HG03378 (cell line): ENCODE measurements around the gene PPFIA3.
"Not testable (repeated sequence)": the region's sequence is repeated elsewhere in the genome, so short reads cannot be mapped to it uniquely, and the experiment has no call there.

Experiments
- ATAC-seq: cut with Tn5 transposase; IDR thresholded peaks from one replicate; pipeline ENCODE4 v1.9.1; 2021; ENCODE audit warnings: mild to moderate bottlenecking, moderate library complexity; ENCODE audit not compliant: unreplicated experiment

Gene PPFIA3

DNA sequence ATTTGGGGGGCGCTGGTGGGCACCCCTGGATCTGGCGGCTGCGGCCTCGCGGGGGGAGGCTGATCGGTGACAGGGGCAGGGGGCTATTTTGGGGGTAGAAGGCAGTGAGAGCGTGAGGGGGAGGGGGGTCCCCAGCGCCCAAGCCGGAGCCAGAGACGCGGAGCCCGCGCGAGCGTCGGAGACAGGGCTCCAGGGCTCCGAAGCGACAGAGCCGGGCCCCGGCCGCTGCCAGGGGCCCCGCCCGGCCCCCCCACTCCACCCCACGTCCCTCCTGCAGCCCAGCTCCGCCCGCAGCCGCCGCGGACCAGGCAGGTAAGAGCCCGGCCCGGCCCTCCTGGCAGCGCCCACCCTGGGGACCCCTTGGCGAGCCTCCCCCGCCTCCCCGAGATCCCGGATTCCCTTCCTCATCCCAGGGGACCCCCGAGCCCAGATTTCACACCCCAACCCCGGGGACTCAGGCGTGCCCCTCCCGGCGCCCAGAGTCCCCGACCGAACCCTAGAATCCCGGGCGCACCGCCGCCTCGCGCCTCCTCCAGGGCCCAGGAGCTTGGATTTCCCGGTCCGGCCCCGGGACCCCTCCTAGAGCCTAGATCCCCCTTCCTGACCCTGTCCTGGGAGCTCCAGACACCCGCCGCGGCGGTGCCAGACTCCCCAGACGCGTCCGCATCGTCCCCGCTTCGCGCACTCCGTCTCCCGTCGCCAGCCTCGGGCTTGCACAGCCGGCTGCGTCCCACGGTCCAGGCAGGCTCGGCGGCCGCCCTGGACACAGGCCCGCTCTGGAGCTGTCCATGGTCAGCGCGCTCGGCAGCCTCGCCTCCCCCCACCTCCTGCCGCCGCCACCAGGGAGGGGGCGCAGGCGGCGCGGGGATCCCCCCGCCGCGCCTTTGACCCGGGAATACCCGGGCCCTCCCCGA is at the start of gene PPFIA3:
Gene PPFIA3 (plus strand): TSS at position 134 of the 914 bp plus-strand sequence. CDS start 8,330 bp downstream, outside the sequence.
- no peak for ATAC-seq

DNA sequence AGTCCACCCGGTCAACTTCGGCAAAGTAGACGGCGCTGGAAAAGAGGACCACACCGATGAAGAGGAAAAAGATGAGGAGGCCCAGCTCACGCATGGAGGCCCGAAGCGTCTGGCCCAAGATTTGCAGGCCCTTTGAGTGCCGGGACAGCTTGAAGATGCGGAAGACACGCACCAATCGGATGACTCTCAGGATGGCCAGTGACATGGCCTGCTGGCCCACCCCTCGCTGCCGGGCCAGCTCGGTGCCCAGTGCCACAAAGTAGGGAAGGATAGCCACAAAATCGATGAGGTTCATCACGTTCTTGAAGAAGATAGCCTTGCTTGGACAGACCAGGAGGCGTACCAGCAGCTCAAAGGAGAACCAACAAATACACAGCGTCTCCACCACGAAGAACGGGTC is 48.9 kb upstream of the PPFIA3 start:
- ATAC-seq: no peak

DNA sequence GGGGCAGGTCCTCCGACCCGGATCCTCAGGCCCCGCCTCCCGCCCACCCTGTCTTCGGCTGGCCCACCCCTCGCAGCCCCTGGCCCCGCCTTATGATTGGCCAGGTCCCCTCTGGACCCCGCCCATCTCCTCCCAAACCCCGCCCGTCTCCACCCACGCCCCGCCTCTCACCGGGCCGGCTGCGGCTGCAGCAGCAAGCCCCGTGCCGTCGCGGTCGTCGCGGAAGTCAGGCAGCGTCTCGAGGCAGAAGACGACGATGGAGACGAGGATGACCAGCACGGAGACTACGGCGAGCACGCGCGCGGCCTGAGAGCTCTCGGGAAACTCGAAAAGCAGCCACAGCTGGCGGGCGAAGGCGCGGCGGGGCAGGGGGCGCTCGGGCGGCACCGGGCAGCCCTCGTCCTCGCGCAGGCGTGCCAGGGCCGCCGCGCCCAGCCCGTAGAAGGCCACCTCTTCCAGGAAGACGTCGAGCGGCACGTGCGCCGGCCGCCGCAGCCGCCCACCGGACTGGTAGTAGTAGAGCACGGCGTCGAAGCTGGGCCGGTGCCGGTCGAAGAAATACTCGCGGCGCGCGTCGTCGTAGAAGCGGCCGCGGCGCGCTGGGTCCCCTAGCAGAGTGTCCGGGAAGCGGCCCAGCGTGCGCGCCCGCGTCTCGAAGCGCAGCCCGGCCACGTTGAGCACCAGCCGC is 47.3 kb upstream of the PPFIA3 start:
- no peak for ATAC-seq

DNA sequence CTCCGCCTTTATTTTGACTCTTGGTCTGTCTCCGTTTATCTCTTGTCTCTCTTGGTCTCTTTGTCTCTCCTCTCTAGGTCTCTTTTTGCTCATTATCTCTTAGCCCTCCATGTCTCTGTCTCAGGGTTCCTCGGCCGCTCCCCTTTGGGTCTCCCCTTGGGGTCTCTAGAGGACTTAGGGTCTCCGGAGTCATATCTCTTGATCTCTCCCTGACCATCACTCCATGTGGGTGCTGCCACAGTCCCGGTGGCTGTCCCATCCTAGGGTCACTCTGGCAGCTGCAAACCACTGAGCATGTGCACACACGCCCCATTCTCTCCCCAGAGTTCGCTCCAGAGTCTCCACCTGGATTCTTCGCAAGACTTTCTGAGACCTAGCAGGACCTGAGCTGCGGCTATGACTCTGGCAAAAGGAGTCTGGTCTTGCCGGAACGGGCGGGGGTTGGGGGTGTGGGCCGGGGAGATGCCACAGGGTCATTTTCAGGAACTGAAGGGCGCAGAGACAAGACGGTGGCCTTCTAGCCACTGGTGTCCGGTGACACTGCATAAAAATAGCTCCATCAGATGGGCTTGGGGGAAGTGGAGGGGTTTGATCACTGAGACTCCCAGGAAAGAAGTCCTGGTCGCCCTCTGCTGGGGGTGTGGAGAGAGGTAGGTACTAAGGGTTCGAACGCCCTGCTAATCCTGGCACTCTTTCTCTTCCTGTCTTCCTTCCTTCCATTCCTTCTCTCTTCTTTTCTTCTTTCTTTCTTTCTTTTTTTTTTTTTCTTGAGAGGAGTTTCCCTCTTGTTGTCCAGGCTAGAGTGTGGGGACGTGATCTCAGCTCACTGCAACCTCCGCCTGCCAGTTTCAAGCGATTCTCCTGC is 45.6 kb upstream of the PPFIA3 start:
- ATAC-seq: no peak

DNA sequence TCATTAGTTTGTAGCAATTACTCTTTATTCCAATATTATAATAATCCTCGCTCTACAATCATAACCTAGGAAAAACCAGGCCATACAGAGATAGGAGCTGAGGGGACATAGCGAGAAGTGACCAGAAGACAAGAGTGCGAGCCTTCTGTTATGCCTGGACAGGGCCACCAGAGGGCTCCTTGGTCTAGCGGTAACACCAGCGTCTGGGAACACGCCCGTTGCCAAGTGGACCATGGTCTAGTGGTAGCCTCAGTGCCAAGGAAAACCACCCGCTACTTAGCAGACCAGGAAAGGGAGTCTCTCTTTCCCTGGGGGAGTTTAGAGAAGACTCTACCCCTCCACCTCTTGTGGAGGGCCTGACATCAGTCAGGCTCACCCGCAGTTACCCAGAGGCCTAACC is 44.5 kb upstream of the PPFIA3 start:
- not testable (repeated sequence) for ATAC-seq

GRCh38 chr19:49080392-49080791 is 39.0 kb upstream of the PPFIA3 start:
- no peak for ATAC-seq

DNA sequence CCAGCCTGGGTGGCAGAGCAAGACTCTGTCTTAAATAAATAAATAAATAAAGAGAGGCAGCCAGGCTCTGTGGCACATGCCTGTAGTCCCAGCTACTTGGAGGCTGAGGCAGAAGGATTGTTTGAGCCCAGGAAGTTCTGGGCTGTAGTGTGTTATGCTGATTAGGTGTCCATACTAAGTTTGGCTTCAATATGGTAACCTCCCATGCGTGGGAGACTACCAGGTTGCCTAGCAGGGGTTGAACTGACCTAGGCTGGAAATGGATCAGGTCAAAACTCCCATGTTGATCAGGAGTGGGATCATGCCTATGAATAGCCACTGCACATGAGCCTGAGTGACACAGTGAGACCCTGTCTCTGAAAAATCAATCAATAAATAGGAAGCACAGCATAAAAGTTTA is 38.1 kb upstream of the PPFIA3 start:
- no peak for ATAC-seq

GRCh38 chr19:49084206-49085019 is 34.9 kb upstream of the PPFIA3 start:
- no peak for ATAC-seq

GRCh38 chr19:49085020-49085867 is 34.1 kb upstream of the PPFIA3 start, which contains the start of gene SNRNP70:
TSS of gene SNRNP70 (plus strand) at chr19:49085451. CDS start at chr19:49086415, 964 bp downstream.
- peak; percentile 80 for ATAC-seq

DNA sequence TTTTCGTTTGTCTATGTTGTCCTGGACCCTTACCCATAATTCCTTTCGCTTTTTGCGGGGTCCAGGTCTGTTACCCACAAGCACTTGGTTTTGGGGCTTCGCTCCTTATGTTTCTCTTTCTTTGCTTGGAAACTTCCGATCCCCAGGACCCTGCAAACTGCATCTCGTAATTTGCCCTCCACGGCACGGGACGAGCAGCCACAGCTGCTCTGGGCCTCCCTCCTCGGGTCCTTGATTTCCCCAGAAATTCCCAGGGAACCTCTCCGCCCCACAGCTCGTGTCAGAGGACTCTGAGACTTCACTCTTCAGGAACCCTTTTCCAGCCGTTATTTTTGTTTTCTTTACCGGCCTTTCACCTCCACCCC is 33.5 kb upstream of the PPFIA3 start:
- ATAC-seq: no peak

- no peak for ATAC-seq
Observed at GRCh38 chr19:49086296-49086695, 33.0 kb upstream of the PPFIA3 start.

GRCh38 chr19:49091391-49092038 is 27.8 kb upstream of the PPFIA3 start:
- ATAC-seq: no peak

GRCh38 chr19:49092686-49093085 is 26.7 kb upstream of the PPFIA3 start:
- ATAC-seq: no peak

DNA sequence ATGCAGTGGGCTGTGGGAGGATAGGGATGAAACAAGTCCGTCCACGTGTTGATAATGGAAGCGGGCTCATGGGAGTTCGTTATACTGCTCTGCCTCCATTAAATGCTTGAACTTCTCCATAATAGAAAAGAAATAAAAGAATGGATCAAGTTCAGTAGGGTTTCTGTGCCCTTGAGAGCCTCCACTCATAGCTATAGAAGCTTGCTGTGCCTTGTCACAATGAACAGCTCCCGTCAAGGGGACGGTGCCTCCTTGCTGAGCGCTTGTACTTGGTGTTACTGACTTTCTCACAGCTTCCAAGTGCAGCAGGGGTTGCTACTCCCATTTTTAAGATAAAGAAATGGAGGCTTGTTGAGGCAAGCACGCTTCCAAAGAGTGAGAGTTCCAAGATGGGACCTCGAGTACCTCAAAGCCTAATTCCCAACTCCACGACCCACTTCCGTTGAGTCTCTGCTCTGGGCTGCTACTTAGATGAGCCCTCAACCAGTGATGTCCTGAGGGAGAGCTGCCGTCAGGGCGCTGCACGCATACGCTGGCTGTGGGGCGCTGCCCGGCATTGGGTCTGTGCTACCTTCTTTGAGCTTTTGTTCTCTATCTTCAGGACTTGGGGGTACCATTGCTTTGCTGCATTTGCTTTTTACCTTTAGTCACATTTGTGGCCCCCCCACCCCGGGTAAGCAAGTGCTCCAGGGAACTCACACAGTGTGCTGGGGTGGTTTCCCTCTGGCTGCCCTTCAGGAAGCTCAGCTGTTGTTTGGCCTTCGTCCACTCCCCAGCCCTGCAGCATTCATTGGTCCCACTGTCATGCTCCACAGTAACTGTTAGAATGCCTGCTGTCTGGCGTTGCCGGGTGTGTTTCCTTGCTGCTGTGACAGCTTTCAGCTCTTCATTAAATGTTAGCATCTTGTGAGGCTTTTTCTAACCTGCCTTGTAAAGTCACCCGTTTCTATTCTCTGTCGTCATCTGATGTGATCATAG is 24.6 kb upstream of the PPFIA3 start:
- ATAC-seq: no peak

GRCh38 chr19:49097453-49098288 is 21.7 kb upstream of the PPFIA3 start:
- ATAC-seq: no peak

- no peak for ATAC-seq
Observed at GRCh38 chr19:49098795-49099194, 20.5 kb upstream of the PPFIA3 start.

GRCh38 chr19:49101160-49101559 is 18.2 kb upstream of the PPFIA3 start:
- ATAC-seq: no peak
